ENCODE data around the gene C1orf122. TPM values are rescaled to one million over a fixed set of nuclear protein-coding genes. Genes with fewer than 3 reads are reported as not detected.
"Not testable (repeated sequence)": the region's sequence is repeated elsewhere in the genome, so short reads cannot be mapped to it uniquely, and the experiment has no call there.

The C1orf122 gene
- 52.6 TPM for total RNA-seq
- long read RNA-seq, transcript C1orf122-201 (3 exons, 973 nt): major isoform, 28 of 49 reads
- long read RNA-seq, transcript C1orf122-202 (2 exons, 2,229 nt): minor isoform, 14 of 49 reads
- long read RNA-seq, partial matches to known transcripts: 2 of 49 reads
- long read RNA-seq, other reads (novel, unspliced or antisense): 1 of 49 reads

- intact Hi-C loops (cut with DNase I): loop anchor here (1.0 to 5.0 kb wide), 3 partner anchors 52 to 211 kb away; partner anchors contain the start of genes CDCA8 and MTF1
- ATAC-seq (peak; percentile 95), DNase-seq (ENCODE audit: missing footprints) (peak; percentile 97)
Measured at GRCh38 chr1:37807555-37808368, at the start of gene C1orf122, which contains the start of gene YRDC. C1orf122 (plus strand) TSS chr1:37807790; CDS start chr1:37808405, 615 bp downstream. YRDC (minus strand) TSS chr1:37808208; CDS start chr1:37808180, 28 bp downstream.

- DNase-seq (ENCODE audit: missing footprints) (no peak), ATAC-seq (no peak)
- intact Hi-C loops (cut with DNase I): no loop called here
Measured at GRCh38 chr1:37759451-37759850, 48.1 kb upstream of the C1orf122 start.

- no peak for DNase-seq (ENCODE audit: missing footprints)
- intact Hi-C loops (cut with DNase I): no loop called here
- no peak for ATAC-seq
Measured at GRCh38 chr1:37761416-37762095, 46.0 kb upstream of the C1orf122 start.

- DNase-seq (ENCODE audit: missing footprints): no peak
- ATAC-seq: no peak
- intact Hi-C loops (cut with DNase I): no loop called here
Measured at GRCh38 chr1:37762516-37762915, 45.1 kb upstream of the C1orf122 start.

GRCh38 chr1:37763791-37764413 lies 43.7 kb upstream of the C1orf122 start:
- ATAC-seq (no peak), DNase-seq (ENCODE audit: missing footprints) (no peak)
- intact Hi-C loops (cut with DNase I): no loop called here

- ATAC-seq (no peak), DNase-seq (ENCODE audit: missing footprints) (no peak)
- intact Hi-C loops (cut with DNase I): no loop called here
Measured at GRCh38 chr1:37764414-37764825, 43.2 kb upstream of the C1orf122 start.

GRCh38 chr1:37764888-37765441 lies 42.6 kb upstream of the C1orf122 start, which contains the start of gene EPHA10:
EPHA10 (minus strand) TSS chr1:37765120; CDS start chr1:37765066, 54 bp downstream.
- DNase-seq (ENCODE audit: missing footprints): no peak
- ATAC-seq: no peak
- intact Hi-C loops (cut with DNase I): no loop called here

GRCh38 chr1:37765916-37766664 lies 41.5 kb upstream of the C1orf122 start:
- intact Hi-C loops (cut with DNase I): no loop called here
- DNase-seq (ENCODE audit: missing footprints) (no peak), ATAC-seq (no peak)

GRCh38 chr1:37767488-37767887 lies 40.1 kb upstream of the C1orf122 start:
- intact Hi-C loops (cut with DNase I): no loop called here
- no peak for ATAC-seq
- DNase-seq (ENCODE audit: missing footprints): no peak

GRCh38 chr1:37771440-37771839 lies 36.1 kb upstream of the C1orf122 start:
- intact Hi-C loops (cut with DNase I); DNase-seq (ENCODE audit: missing footprints): not testable (repeated sequence)

GRCh38 chr1:37776946-37777516 lies 30.6 kb upstream of the C1orf122 start:
- DNase-seq (ENCODE audit: missing footprints): no peak
- ATAC-seq: no peak
- intact Hi-C loops (cut with DNase I): no loop called here

More at GRCh38 chr1:37771440-37771839, 36.1 kb upstream of the C1orf122 start:
- not testable (repeated sequence) for ATAC-seq

- DNase-seq (ENCODE audit: missing footprints) (no peak), ATAC-seq (no peak)
- intact Hi-C loops (cut with DNase I): no loop called here
Measured at GRCh38 chr1:37778654-37779053, 28.9 kb upstream of the C1orf122 start.

- intact Hi-C loops (cut with DNase I): no loop called here
- ATAC-seq: no peak
Measured at GRCh38 chr1:37782491-37782890, 25.1 kb upstream of the C1orf122 start.

GRCh38 chr1:37792943-37793686 lies 14.5 kb upstream of the C1orf122 start:
- ATAC-seq (no peak), DNase-seq (ENCODE audit: missing footprints) (no peak)
- intact Hi-C loops (cut with DNase I): no loop called here

More at GRCh38 chr1:37782491-37782890, 25.1 kb upstream of the C1orf122 start:
- DNase-seq (ENCODE audit: missing footprints): no peak

GRCh38 chr1:37793773-37794371 lies 13.7 kb upstream of the C1orf122 start, which contains the start of gene MANEAL:
MANEAL (plus strand) TSS chr1:37793847; CDS start chr1:37794183, 336 bp downstream.
- intact Hi-C loops (cut with DNase I): no loop called here
- DNase-seq (ENCODE audit: missing footprints): no peak
- ATAC-seq: peak; percentile 73

Measured in Right ventricle myocardium inferior (tissue), 1 donor.